ENCODE measurements around the gene ZSCAN12. TPM values are rescaled to one million over a fixed set of nuclear protein-coding genes. Genes with fewer than 3 reads are reported as not detected.

Gene ZSCAN12
- total RNA-seq, 2 donors from 2014 or later: 10.5 to 12.8 TPM

DNA sequence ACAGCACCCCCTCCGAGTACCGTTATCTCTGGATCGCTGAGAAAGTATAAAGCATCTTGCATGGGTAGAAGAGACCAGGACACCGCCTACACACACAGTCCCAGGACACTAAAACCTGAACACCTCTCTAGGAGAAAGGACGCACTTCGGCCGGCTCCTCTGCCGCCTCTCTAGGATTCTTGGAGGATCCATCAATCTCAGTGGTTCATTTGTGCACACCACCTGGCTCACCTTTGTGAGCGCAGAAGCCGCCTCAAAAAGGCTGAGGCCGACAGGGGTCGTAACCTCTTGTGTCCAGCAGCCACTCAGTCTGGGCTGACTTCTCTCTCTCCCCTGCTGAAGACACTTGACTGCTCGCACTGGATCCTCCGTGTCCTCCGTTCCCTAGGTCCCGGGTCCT is 30.2 kb upstream of the ZSCAN12 start:
- Histone ChIP-seq H3K9me3 (ENCODE audit: control insufficient read depth, low read length) (peaks cover 14% of the 10 kb centered on the region), H3K9ac (ENCODE audit: extremely low read depth, low read length, poor library complexity, severe bottlenecking) (no peak overlapping the region), H3K27me3 (ENCODE audit: control insufficient read depth, insufficient read depth, low read length, poor library complexity, severe bottlenecking) (no peaks in the 10 kb centered on the region), H3K4me3 (ENCODE audit: low read length) (no peak overlapping the region), H3K36me3 (ENCODE audit: control insufficient read depth, insufficient read depth, low read length) (peaks cover 7% of the 10 kb centered on the region), H3K4me1 (ENCODE audit: control insufficient read depth, insufficient read depth, low read length) (no peaks in the 10 kb centered on the region), H3K27ac (ENCODE audit: low read depth, low read length) (no peak overlapping the region)
- TF ChIP-seq, protein P1, sequence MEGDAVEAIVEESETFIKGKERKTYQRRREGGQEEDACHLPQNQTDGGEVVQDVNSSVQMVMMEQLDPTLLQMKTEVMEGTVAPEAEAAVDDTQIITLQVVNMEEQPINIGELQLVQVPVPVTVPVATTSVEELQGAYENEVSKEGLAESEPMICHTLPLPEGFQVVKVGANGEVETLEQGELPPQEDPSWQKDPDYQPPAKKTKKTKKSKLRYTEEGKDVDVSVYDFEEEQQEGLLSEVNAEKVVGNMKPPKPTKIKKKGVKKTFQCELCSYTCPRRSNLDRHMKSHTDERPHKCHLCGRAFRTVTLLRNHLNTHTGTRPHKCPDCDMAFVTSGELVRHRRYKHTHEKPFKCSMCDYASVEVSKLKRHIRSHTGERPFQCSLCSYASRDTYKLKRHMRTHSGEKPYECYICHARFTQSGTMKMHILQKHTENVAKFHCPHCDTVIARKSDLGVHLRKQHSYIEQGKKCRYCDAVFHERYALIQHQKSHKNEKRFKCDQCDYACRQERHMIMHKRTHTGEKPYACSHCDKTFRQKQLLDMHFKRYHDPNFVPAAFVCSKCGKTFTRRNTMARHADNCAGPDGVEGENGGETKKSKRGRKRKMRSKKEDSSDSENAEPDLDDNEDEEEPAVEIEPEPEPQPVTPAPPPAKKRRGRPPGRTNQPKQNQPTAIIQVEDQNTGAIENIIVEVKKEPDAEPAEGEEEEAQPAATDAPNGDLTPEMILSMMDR (conservative IDR thresholded peaks at IDR 0.05): no peak
- no peak for DNase-seq
- Mint-ChIP-seq H3K9me3 (peaks cover 13% of the 10 kb centered on the region), H3K4me1 (no peaks in the 10 kb centered on the region), H3K27ac (no peak overlapping the region), H3K4me3 (no peak overlapping the region), H3K27me3 (ENCODE audit: insufficient read depth) (no peaks in the 10 kb centered on the region), H3K36me3 (ENCODE audit: low read depth) (peaks cover 17% of the 10 kb centered on the region)
- 91 to 93% methylated on average over 10 to 16 of the region's 16 CpGs for WGBS, 2 experiments (ENCODE audit: insufficient coverage in 1 of 2, insufficient read length in 1 of 2)

DNA sequence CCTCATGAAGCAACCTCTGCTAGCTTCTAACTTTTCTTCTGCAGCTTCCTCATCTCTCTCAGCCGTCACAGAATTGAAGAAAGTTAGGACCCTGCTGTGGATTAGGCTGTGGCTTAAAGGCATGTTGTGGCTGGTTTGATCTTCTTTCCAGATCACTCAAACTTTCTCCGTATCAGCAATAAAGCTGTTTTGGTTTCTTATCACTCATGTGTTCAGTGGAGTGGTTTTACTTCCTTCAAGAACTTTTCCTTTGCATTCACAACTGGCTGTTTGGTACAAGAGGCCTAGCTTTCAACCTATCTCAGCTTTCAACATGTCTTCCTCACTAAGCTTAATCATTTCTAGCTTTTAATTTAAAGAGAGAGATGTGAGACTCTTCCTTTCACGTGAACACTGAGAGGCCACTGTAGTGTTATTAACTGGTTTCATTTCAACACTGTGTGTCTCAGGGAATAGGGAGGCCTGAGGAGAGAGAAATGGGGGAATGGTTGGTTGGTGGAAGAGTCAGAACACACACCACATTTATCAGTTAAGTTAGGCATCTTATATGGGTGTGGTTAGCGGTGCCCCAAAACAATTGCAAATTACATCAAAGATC is 26.5 kb upstream of the ZSCAN12 start:
- WGBS, 2 experiments (ENCODE audit: insufficient coverage in 1 of 2, insufficient read length in 1 of 2): 92 to 93% methylated on average over 2 to 3 of the region's 4 CpGs
- Histone ChIP-seq H3K27ac (ENCODE audit: low read depth, low read length) (no peak overlapping the region), H3K9me3 (ENCODE audit: control insufficient read depth, low read length) (peaks cover 20% of the 10 kb centered on the region), H3K4me3 (ENCODE audit: low read length) (no peak overlapping the region), H3K9ac (ENCODE audit: extremely low read depth, low read length, poor library complexity, severe bottlenecking) (no peak overlapping the region), H3K27me3 (ENCODE audit: control insufficient read depth, insufficient read depth, low read length, poor library complexity, severe bottlenecking) (no peaks in the 10 kb centered on the region), H3K4me1 (ENCODE audit: control insufficient read depth, insufficient read depth, low read length) (no peaks in the 10 kb centered on the region), H3K36me3 (ENCODE audit: control insufficient read depth, insufficient read depth, low read length) (no peaks in the 10 kb centered on the region)
- Mint-ChIP-seq H3K27ac (no peak overlapping the region), H3K27me3 (ENCODE audit: insufficient read depth) (no peaks in the 10 kb centered on the region), H3K36me3 (ENCODE audit: low read depth) (peaks cover 26% of the 10 kb centered on the region), H3K4me1 (peaks cover 11% of the 10 kb centered on the region), H3K9me3 (peaks cover 15% of the 10 kb centered on the region), H3K4me3 (no peak overlapping the region)
- DNase-seq: no peak
- TF ChIP-seq, protein P1 (conservative IDR thresholded peaks at IDR 0.05): no peak

DNA sequence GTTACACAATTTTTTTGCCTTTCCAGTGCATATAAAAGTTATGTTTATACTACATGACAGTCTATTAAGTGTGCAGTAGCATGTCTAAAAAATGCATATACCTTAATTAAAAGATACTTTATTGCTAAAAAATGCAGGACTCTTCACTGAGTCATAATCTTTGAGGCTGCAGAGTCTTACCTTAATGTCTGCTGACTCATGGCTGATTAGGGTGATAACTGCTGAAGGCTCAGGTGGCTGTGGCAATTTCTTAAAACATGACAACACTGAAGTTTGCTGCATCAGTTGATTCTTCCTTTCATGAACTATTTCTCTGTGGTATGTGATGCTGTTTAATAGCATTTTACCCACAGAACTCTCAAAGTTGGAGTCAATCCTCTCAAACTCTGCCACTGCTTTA is 24.6 kb upstream of the ZSCAN12 start:
- Histone ChIP-seq H3K4me3 (ENCODE audit: low read length) (no peak overlapping the region), H3K9me3 (ENCODE audit: control insufficient read depth, low read length) (peaks cover 20% of the 10 kb centered on the region), H3K36me3 (ENCODE audit: control insufficient read depth, insufficient read depth, low read length) (no peaks in the 10 kb centered on the region), H3K27me3 (ENCODE audit: control insufficient read depth, insufficient read depth, low read length, poor library complexity, severe bottlenecking) (no peaks in the 10 kb centered on the region), H3K27ac (ENCODE audit: low read depth, low read length) (no peak overlapping the region), H3K9ac (ENCODE audit: extremely low read depth, low read length, poor library complexity, severe bottlenecking) (no peak overlapping the region), H3K4me1 (ENCODE audit: control insufficient read depth, insufficient read depth, low read length) (no peaks in the 10 kb centered on the region)
- Mint-ChIP-seq H3K9me3 (peaks cover 15% of the 10 kb centered on the region), H3K36me3 (ENCODE audit: low read depth) (peaks cover 26% of the 10 kb centered on the region), H3K27me3 (ENCODE audit: insufficient read depth) (no peaks in the 10 kb centered on the region), H3K4me1 (peaks cover 11% of the 10 kb centered on the region), H3K4me3 (no peak overlapping the region), H3K27ac (no peak overlapping the region)
- TF ChIP-seq, protein P1 (conservative IDR thresholded peaks at IDR 0.05): no peak
- DNase-seq: no peak

Data from endodermal cell (in vitro differentiated cells).